Islet precursor cell (in vitro differentiated cells): ENCODE results near the gene ZNG1A.
"Not testable (repeated sequence)": the region's sequence is repeated elsewhere in the genome, so short reads cannot be mapped to it uniquely, and the experiment has no call there.

ENCODE experiments used
- DNase-seq: peaks from one replicate; pipeline ENCODE4 v3.0.0-alpha.2; 2018

The ZNG1A gene

DNA sequence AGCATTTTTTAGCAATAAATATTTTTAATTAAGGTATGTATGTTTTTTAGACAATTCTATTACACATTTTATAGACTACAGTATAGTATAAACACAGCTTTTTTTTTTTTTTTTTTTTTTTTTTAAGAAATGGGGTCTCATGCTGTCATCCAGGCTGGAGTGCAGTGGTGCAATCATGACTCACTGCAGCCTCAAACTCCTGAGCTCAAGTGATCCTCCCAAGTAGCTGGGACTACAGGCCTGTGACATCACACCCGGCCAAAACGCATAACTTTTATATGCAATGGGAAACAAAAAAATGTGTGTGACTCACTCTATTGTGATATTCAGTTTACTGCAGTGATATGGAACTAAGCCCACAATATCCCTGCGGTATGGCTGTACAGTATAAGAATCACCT lies 9.1 kb downstream of the ZNG1A start:
- DNase-seq, result not testable (repeated sequence)

DNA sequence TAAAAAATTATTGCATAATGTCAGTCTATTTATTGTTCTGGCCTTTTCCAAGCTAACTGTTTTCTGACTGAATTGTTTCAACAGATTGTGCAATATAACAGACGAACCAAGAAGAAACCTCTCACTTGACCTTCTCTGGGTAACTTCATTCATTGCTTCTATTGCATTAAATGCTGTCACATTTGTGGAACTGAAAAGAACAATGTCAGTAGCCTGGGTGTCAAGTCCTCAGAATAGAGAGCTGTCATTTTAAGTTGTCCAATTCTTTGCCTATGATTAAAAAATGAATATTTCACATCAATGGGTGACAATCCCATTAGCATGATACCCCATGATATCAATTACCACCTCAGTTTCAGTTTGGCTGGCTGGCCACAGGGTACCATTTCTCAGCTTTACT lies 19.0 kb downstream of the ZNG1A start:
- DNase-seq, result not testable (repeated sequence)

DNA sequence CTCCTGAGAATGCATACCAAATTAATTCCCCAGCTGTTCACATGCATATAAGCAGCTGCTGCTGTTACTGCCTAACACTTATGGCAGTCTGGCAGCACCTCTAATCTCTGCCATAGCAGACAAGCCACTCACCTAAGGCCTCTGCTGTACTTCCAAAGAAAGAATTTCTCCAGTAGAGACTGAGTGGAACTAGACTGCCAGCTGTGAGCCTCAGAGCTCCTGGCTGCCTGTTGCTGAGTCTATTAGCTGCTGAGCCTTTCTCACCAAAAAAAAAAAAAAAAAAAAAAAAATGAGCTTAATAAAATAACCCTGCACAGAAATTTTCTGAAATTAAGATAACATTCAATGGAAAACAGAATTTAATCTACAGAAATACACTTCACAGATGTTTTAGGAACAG lies 27.7 kb downstream of the ZNG1A start:
- not testable (repeated sequence) for DNase-seq

DNA sequence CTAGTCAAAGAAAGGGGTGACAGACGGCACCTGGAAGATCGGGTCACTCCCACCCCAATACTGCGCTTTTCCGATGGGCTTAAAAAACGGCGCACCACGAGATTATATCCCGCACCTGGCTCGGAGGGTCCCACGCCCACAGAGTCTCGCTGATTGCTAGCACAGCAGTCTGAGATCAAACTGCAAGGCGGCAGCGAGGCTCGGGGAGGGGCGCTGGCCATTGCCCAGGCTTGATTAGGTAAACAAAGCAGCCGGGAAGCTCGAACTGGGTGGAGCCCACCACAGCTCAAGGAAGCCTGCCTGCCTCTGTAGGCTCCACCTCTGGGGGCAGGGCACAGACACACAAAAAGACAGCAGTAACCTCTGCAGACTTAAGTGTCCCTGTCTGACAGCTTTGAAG lies 39.0 kb downstream of the ZNG1A start:
- not testable (repeated sequence) for DNase-seq

DNA sequence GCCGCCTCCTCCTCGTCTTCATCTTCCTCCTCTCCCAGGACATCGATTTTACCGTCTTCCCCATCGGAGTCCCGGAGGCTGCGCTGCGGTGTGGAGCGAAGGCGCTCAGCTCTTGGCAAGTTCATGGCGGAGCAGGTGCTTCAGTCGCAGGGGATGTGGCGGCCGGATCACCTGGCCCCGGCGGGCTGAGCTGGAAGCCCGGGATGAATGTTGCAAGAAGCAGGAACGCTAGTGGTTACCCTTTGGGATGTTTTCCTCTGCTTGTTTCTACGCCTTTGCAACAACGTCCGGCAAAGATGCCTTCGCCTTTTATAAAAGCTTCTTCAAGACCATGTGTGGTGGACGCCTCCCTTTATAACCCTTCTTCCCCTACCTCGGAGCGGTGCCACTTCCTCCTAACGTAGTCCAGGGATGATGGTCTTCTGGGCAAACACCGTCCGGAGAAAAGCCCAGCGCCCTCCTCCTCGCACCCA lies 60.8 kb downstream of the ZNG1A start, which contains the start of gene FOXD4:
FOXD4 (minus strand) TSS at position 423 of the 473 bp plus-strand sequence; CDS start at position 125, 298 bp downstream.
- DNase-seq, result not testable (repeated sequence)

DNA sequence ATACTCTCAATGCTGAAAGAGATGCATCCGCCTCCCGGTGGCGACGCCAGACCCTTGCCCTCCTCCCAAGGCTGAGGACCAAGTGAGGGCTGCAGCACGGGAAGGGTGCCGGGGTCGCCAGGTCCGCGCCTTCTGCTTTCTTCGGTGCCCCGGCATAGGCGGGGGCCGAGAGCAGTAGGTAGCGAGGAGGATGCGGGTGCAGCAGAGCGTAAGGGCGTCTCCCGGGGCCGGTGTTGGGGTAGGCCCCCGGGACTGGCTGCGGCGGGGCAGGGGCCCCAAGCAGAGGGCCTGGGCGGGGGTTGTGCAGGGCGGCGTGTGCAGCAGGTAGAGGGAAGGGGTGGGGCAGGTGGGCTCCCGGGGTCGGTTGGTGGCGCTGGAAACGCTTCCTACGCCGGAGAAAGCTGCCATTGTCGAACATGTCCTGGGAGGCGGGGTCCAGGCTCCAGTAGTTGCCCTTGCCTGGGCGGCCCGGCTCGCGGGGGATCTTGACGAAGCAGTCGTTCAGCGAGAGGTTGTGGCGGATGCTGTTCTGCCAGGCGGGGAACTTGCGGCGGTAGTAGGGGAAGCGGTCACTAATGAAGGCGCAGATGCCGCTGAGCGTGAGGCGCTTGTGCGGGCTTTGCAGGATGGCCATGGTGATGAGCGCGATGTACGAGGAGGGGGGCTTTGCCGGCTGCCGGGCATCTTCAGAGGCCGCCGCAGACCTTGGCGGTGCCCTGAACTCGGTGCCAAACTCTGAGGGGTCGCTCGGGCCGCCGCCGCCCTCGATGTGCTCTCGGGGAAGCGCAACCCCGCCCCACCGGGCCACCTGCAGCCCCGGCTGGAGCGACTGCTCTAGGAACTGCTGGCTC lies 61.5 kb downstream of the ZNG1A start:
- not testable (repeated sequence) for DNase-seq

DNA sequence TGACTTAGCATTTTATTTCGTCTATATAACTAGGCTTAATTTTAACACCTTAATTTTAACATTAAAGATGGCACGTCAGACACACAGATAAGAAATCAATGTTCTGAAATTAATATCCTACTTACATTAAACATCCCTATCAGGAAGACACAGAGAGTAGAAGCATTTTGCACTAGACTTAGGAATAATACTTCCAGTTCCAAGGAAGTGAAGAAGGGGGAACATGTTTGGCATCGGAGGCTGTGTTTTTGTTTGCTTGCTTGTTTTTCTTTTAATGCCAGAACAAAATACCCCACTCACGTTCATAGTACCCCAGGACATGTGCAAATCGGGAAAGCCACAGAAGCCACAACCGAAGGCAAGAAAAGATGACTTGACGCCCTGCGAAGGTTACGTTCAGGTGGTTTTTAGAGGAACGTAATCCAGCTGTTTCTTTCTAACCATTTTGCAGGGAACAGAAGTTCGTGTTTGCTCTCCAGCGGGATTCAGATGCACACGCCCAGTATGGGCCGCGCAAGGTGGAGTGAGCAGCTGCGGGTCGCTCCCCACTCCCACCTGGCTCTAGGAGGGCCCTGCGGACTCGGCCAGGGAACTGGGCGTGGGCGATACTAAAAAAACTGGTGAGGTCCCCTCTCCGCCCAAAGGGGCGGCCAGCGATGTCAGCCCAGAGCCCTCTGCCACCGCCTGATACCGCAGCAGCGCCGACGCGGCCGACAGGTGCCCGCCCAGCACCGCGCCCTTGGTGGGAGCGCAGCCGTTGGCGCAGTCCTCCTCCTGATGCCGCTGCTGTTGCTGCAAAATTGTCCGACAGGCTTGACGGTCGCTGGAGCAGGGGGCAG lies 62.4 kb downstream of the ZNG1A start:
- not testable (repeated sequence) for DNase-seq

DNA sequence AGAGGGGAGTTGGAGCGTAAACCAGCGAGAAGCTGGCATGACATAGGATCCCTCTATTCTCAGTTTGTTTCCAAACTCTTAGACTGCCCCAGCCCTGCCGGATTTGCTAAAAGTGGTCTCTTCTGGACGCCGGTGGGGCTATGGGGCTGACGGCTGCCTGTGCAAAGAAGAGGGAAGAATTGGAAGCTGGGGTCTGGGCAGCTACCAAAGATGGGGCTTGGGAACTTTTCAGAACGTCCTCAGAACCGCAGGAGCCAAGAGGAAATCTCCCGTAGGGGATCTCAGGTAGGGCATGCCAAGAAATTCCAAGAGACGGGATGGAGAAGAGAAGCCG lies 63.8 kb downstream of the ZNG1A start:
- not testable (repeated sequence) for DNase-seq

DNA sequence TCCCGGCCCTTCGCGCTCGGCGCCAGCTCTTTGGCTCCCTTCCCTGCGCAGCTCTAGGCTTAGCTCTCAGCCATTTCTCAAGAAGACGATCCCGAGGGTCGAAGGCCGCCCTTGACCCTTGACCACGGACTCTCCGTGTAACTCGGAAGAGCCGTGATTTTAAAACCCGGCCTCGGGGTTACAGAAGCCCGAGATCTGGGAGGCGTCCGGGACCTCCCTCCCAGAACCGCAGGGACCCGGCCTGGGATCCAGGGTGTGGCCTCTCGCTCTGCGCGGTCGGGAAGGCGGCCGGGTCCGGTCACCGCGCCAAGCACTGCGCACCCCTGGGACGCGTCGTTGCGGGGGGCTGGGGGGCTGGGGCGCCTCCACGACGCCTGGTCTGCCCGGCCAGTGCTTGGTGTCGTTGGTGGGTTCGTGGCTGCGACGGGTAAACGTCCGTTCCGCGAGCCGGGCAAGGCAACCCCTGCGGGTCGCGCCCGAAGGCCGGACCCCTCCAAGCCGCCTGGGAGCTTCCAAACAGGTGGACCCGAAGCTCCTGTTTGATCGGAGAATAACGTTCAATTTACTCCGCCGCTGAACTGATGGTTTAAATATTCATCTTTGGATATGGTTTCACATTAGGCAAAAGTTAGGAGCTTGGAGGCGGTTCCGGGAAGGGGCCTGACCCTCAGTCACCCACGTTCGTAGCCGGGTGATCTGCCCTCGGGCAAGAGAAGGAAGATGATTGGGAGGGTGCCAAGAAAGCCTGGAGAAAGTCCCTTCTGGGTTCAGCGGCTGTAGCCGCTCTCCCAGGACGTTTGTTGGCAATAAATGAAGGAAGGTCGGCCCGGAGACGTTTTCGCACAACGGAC lies 64.4 kb downstream of the ZNG1A start:
- not testable (repeated sequence) for DNase-seq

DNA sequence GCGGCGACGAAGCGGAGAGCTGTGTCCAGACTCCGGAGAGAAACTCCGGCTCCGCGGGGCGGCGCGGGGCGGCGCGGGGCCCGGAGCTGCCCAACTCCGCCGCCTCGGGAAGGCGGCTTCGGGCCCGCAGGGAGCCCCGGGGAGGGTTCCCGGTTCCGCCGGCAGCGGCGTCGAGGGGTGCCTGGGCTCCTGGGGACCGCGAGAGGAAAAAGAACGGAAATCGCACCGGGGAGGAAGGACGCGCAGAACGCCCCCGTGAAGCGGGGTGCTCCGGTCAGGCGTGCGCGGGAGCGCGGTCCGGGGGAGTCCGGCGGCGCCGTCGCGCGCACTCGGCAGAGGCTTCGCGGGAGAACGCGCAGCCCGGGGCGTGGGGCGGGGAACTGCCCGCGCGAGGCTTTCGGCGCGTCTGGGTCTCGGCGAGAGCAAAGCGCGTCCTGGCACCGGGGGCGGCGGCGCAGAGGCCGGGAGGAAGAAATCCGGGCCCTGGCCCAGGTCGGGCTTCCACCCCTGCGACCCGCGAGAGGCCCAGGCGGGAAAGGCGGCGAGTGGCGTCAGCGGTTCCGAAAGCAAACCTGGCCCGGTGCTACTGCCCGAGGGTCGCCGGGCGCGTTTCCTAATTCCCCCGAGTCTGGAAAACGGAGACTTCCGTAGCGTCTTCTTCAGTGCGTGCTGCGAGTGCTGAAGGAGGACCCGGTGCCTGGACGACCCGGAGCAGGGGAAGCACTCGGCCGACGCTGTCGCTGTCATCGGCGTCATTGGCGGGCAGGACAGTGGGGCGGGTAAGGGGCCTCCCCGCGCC lies 65.2 kb downstream of the ZNG1A start:
- DNase-seq, result peak; percentile 72

DNA sequence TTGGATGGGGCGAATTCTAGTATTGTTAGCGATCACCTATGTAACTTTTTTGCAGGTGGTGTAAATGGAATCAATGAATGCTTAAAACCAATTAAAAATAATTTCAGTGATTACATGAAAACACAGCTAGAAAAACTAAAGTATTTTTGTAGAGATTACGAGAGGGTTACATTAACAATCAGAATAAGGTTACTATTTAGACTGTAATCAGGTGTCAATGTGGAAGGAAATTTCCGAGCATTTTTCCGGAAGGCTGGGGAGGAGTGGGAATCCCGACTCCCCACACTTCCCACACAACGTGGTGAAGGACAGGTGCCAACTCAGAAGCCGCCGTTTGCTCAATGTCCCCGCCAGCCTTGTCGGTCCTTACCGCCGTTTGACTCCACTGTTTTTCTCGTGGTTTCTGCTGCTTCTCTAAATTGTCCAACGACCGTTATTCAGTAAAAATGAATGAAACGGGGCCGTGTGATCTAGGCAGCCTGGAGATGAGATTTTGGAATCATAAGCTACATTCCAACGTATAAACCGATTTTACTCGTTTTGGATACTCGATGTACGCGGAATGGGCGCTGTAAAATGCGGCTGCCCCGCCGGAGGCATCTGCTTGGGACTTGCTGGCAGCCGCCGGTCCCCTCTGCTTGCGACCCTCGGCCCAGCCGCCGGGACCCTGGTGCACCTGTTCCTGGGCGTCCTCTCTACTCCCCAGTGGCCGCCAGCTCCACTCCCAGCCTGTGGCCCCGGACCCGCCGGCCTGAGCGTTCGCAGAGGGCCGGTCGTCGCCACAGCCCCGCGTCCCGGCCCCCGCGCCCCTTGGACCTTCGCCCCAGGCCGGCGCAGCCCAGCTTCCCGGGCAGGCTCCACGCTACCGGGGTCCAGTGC lies 66.0 kb downstream of the ZNG1A start:
- DNase-seq, result not testable (repeated sequence)

DNA sequence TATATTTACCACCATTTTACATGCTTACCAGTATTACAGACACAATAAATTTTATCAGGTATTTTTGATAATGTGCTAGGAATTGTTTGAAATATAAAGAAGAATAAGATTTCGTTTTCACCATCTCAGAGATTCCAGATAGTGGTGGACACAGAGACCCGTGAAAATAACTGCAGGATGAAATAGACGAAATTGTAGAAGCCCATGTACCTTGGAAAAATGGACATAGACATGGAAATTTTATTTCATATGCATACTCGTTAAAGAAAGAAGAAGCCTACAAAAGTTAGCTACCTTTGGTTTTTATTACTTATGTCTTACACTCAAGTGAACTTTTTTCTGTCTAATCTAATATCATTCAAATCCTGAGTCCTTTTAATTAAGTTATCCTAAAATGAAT lies 68.2 kb downstream of the ZNG1A start:
- not testable (repeated sequence) for DNase-seq

DNA sequence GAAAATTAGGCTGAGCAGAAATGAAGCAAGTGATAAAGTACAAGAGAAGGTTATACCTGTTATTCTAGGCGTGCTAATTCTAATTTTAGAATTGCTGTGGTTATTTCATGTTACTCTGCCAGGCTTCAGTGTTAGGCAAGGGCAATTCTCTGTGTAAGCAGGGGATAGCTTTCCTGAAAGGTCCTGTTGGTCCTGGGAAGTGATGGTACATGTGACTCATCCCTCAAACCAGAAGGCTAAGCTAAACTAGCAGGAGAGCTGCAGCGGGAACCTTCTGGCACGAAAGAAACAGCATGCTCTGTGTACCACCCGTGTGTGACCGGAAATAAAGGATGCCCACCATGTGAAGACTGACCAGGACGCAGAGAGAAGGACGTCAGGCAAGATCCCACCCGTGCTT lies 69.3 kb downstream of the ZNG1A start:
- peak; percentile 49 for DNase-seq

DNA sequence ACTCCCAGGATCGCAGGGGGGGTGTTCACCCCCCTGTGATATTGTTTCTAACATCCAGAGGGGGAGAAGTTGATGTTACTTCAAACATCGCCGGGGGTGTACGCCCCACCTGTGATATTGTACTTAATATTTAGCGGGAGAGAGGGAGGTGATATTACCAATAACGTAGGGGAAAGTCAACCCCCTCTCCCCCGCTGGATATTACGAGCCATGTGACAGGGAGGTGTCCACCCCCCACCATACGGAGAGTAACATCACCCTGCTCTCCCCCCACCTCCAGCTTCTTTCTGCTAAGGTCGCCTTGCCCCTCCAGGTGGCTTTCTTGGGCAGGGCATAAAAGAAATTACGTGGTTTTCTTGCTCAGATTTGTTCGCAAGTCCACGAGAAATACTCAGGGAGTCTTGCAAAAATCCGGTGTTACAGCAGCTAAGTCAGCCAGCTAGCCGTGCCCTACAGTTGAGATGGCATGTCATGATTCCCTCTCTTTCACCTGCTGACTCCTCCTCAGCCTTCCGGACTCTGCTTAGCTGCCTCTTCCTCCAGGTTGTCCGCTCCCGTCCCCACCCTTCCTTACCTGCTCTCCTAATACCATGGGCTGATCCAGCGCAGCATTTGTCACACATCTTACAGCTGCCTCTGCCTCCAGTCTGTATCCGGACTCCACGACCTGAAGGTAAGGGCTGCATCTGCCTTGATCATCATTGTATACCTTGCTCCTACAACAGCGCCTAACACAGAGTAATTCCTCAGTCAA lies 69.9 kb downstream of the ZNG1A start:
- peak; percentile 35 for DNase-seq

DNA sequence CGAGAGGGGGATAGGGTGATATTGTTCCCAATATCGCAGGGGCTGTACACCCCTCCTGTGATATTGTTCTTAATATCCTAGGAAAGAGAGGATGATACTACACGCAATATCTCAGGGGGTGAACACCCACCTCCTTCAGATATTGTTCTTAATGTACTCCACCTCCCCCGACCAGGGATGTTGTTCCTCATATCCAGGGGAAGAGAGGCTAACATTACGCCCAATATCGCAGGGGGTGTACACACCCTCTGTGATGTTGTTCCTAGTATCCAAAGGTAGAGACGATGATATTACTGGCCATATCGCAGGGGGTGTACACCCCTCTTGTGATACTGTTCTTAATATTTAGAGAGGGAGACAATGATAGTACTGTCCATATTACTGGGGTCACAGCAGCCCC lies 72.9 kb downstream of the ZNG1A start:
- DNase-seq, result peak; percentile 13

DNA sequence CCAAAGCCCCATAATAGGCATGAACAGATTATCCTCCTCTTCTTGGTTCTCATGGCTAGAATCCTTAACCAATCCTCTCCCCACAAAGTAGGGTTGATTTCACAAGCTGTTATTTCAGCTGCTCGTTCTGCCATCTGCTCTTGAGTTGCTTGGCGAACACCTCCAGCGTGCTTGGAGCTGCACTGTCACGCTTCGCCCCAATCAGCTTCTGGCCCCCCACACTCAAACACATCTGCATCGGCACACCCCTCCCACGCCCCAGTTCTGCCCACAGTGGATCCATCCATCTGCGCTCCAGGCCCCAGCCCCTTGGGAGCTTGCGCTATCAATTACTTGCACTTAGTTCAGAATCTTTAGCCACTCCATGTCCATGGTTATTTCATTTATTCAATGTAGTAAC lies 78.4 kb downstream of the ZNG1A start:
- DNase-seq, result not testable (repeated sequence)

DNA sequence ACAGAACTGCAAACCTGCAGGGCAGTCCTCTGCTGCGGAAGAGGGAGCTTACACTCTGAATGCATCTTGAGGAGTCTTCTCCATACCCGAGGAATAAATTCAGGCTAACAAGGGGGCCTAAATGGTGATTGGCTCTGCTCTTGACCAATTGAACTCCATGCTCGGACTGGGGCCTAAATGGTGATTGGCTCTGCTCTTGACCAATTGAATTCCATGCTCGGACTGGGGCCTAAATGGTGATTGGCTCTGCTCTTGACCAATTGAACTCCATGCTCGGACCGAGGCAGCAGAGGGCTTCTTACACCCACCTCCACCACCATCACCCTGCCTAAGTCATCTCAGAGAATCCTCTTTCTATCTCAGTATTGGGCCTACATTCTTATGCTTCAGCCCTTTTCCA lies 79.0 kb downstream of the ZNG1A start:
- DNase-seq, result not testable (repeated sequence)

DNA sequence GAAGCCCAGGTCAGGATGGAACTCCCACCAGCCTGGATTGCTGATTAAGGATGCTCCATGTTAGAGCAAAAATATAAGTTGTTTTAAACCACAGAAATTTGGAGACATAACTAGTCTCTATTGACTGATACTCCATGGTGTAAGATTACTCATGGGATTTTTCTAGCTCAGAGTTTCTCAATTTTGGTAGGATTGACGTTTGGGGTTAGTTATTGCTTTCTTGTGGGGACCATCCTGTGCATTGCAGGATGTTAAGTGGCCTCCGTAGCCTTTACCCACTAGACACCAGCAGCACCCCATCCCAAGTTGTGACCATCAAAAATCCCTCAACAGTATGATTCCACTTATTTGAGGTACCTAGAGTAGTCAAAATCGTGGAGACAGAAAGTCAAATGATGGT lies 80.1 kb downstream of the ZNG1A start:
- not testable (repeated sequence) for DNase-seq

DNA sequence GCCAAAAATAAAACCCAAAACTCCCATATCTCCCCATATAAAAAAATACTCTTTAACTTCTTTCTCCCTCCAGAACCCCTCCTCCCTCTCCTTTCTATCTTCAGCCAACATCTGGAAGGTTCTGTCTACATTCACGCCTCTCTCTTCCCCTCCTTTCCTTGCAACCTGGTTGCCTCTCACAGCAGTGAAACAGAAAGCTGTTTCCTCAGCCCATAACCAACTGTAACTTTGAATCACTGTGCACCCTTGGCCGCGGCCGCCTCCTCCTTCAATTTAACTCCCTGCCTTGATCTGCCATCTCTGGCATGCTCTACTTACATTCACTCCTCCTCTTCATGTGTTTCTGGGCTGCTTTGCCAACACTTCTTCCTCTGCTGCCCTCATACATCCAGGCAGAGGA lies 83.9 kb downstream of the ZNG1A start:
- not testable (repeated sequence) for DNase-seq

DNA sequence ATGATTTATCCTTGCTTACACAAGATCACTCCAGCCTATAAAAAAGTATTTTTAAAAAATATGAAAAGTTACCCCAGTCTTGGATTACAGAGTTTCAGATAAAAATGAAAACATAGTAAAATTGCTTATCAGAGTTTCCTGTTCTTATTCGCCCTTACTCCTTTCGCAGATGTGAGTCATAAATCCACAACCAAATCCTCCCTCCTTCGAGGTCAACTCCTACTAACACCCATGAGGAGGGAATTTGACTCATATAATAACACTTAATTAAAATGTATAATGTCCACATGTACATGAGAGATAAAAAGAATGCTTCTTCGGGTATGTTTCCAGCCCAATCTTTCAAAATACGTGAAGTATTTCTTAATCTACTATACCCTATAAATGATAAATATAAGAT lies 84.5 kb downstream of the ZNG1A start:
- not testable (repeated sequence) for DNase-seq
